HG02884 (cell line): ENCODE results near the gene CALCA.
A peak's percentile ranks its signal among the peaks of the same experiment; 100 is the strongest.
"Not testable (repeated sequence)": the region's sequence is repeated elsewhere in the genome, so short reads cannot be mapped to it uniquely, and the experiment has no call there.

Experiments used
- ATAC-seq: cut with Tn5 transposase; IDR thresholded peaks from one replicate; pipeline ENCODE4 v1.9.1; 2021; ENCODE audit warnings: mild to moderate bottlenecking, moderate library complexity; ENCODE audit not compliant: unreplicated experiment

The CALCA gene

GRCh38 chr11:14971865-14972580, at the start of gene CALCA:
Gene CALCA, minus strand, starts transcription at chr11:14972351. Its CDS starts 1,159 bp downstream, at chr11:14971192.
- ATAC-seq, result no peak

DNA sequence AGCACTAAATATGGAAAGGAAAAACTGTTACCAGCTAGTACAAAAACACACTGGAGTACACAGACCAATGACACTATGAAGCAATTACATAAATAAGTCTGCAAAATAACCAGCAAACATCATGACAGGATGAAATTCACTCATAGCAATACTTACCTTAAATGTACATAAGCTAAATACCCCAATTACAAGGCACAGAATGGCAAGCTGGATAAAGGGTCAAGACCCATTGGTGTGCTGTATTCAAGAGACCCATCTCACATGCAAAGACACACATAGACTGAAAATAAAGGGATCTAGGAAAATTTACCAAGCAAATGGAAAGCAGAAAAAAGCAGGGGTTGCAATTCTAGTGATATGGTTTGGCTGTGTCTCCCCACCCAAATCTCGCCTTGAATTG, 44.0 kb upstream of the CALCA start:
- ATAC-seq, result no peak

- ATAC-seq, result no peak
These were observed 39.7 kb upstream of the CALCA start for GRCh38 chr11:15011776-15012345.

- ATAC-seq, result no peak
These were observed 38.7 kb upstream of the CALCA start for GRCh38 chr11:15010865-15011264.

- ATAC-seq, result peak; percentile 69
These were observed 34.1 kb upstream of the CALCA start for GRCh38 chr11:15006139-15006759.

DNA sequence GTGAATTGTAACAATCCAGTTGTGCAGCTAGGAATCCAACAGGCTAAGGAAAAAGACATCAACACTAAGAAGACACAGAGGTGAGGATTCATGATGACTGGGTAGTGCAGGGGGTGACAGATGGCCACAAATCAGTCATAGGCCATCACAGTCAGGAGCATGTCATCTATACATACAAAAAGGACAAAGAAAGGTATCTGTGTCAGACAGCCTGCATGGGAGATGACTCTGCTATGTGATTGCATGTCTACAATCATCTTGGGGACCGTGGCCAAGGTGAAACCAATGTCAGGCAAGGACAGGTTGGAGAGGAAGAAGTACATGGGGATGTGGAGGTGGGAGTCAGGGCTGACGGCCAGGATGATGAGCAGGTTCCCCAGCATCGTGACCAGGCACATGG, 16.0 kb upstream of the CALCA start:
- ATAC-seq, result not testable (repeated sequence)

- no peak for ATAC-seq
These were observed 9.4 kb upstream of the CALCA start for GRCh38 chr11:14981507-14981906.

DNA sequence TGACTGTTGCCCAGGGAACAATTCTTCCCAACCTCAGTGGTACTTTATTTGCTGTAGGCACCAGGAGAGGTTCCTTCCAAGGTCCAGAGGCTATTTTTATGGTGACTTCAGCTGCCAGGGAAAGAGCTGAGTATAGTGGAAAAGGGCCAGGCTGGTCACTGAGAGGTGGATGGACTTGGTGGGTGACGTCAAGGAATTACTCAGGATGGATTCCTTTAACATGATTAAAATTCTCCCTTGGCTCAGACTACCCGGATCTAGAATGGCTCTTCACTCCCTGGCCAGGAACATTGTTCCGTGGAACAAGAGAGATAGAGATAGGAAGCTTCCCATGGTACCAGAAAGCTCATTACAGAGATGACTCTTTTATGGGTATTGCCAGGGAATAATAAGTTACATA, 8.7 kb upstream of the CALCA start:
- ATAC-seq, result no peak

DNA sequence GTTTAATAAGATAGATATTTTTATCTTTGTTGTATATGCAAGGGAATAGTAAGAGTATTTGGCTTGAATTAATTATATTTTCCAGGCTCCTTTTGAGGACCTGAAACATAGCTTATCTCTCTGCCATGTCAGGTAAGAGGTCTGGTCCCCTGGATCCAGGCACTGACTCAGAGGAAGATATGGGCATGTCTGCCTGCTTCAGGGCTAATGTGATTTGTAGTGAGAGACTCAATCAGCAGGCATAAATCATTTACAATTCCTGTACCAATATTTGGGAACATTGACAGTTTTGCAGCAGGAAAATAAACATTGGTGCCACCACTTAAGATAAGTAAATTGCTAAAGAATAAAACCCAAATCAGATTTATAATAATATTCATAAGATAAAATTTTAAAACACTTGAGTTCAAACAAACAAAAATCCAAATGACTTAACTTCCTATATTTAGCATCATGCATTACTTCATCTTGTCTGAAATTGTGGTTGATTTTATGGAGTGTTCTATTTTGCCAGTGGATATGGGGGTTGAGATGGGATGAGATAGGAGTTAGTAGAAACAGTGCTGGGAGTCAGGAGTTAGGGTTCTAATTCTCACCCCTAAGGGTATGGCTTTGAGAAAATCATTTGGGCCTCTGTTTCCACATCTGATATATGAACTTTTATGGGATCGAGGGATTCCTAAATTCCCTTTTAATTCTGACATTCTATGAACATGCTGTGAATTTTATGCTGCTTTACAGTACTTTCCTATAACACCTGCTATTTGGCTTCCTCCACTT, 5.1 kb upstream of the CALCA start:
- ATAC-seq, result no peak

DNA sequence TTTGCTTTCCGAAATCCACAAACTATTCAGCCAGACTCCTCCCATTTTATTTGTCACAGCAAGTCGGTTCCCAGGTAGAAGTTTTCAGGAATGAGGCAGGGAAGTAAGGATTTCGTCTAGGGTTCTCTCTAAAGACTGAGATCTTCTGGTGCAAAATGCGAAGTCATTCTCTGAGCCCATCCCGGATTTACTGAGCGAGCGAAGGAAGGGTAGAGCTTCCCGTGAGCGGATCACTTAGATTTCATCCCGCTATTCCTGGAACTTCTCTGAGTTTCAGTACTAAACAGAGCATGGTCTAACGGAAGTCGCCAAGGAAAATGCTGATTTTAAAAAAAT, 3.1 kb upstream of the CALCA start:
- no peak for ATAC-seq

DNA sequence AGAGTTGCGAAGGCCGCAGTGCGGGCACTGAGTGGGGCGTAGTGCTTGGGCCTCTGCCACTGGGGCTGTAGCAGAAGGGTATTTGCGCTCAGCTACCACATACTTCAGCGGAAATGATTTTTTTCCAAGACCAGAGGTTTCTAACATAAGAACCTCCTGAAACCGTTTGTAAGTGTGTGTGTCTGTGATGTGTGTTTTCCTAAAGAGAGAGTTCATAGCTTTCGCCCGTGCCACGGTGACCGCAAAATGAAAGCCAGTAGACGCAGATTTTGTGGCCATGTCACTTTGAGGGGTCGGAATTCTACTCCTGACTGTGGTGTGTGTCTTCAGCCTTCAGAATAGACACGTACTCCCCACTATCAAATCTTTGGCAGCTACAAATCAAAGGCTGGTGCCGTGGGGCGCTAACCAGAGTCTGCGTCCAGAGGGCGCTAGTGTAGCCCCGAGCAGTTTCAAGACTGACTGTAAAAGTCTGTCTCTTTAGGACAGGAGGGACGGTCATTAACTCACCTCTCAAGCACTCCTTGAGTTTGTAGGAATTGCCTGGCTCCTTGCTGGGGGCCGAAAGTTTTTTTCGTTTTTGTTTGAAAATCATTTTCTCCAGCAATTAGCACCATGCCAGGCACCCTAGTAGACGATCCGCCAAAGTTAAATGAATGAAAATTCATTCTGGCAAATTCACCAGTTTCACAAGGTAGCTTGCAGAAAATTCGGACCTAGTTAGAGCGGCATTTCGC, 2.5 kb upstream of the CALCA start:
- peak; percentile 53 for ATAC-seq

- ATAC-seq, result no peak
These were observed 1.7 kb upstream of the CALCA start for GRCh38 chr11:14973621-14974514.

DNA sequence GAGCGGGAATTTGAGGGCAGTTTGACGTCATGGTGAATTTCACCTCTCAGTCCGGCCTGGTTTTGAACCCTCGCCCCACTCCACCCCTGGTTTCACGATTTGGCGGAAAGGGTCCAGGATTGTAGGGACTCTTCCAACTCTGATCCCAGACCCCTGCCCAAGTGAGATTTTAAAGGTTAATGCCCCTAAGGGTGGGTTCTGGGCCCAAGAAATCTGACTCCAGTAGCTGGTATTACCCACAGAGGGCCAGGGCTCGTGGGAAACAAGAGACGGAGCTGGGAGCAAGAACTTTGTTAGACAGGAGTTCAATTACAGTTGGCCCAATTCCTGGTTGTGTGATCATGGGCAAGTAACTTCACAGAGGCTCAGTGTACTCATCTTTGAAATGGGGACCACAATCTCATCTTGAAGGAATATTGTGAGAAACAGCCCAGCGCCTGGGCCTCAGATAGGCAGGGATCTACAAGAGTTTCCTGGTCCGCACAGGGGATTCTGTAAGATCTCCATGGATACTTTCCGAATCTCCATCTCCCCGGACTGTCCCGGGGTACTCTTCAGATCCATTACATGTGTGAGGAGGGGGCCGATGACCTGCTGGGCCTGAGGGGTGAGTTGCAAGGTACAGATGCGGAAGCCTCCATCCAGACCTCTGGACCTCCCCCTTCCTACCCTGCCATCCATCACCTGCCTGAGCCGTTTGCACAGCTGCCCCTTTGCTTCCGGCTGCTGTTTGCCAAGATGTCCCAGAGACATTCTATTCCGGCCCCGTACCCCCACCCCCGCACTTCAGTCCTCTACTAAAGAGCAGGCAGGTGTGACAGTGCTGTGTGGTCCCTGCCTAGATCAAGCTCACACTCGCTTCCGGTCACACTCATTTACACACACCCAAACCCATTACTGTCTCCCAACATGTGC, 687 bp upstream of the CALCA start:
- no peak for ATAC-seq

- peak; percentile 61 for ATAC-seq
These were observed 2.2 kb downstream of the CALCA start for GRCh38 chr11:14969901-14970323.

GRCh38 chr11:14967581-14968243, 4.4 kb downstream of the CALCA start:
- no peak for ATAC-seq

DNA sequence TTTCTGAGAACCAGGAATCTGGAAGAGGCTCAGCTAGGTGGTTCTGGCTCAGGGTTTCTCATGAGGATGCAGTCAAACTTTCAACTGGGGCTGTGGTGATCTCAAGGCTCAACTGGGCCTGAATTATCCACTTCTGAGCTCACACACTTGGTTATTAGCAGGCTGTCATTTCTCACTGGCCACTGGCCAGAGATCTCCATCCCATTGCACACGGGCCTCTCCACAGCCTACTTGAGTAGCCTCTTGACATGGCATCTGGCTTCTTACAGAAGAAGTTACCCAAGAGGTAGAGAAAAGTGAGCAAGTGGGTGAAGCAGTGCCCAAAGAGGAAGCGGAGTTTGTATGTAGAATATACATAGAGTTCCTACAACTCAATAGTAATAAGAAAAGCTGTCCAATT, 16.0 kb downstream of the CALCA start:
- ATAC-seq, result no peak

GRCh38 chr11:14954581-14954980, 17.6 kb downstream of the CALCA start:
- no peak for ATAC-seq

GRCh38 chr11:14953904-14954303, 18.2 kb downstream of the CALCA start:
- no peak for ATAC-seq
